ENCODE results near the gene UBE3C. TPM values are rescaled to one million over a fixed set of nuclear protein-coding genes. Genes with fewer than 3 reads are reported as not detected.

UBE3C gene
- total and polyA plus RNA-seq, 8 donors = 13.5 to 162 (median 64.8) TPM

GRCh38 chr7:157293413-157293788 lies 154.7 kb downstream of the UBE3C start:
- intact Hi-C loops (cut with DNase I; ENCODE audit: low total_unique reads) = no loop called here
- Histone ChIP-seq H3K27me3 (peaks cover 0 to 26% (median 0%) of the 10 kb centered on the region in 3 donors), H3K9me3 (no peaks in the 10 kb centered on the region), H3K4me3 (no peak overlapping the region), H3K4me1 (peaks cover 0 to 8% (median 3%) of the 10 kb centered on the region in 4 donors), H3K36me3 (no peaks in the 10 kb centered on the region), H3K27ac (no peak overlapping the region)
- 51 to 81% (median 63%) methylated on average over 13 of the region's 13 CpGs for WGBS, 5 donors
- no peak for DNase-seq
- TF ChIP-seq EP300 (IDR thresholded peaks at IDR 0.05) (no peak), POLR2AphosphoS5 (IDR thresholded peaks at IDR 0.05) (no peak), CTCF (IDR thresholded peaks at IDR 0.05) (no peak), POLR2A (IDR thresholded peaks at IDR 0.05) (no peak)

- DNase-seq = no peak
Measured at GRCh38 chr7:157294773-157295172, 156.0 kb downstream of the UBE3C start.

GRCh38 chr7:157295338-157295737 lies 156.6 kb downstream of the UBE3C start:
- intact Hi-C loops (cut with DNase I; ENCODE audit: low total_unique reads) = no loop called here
- TF ChIP-seq POLR2AphosphoS5 (IDR thresholded peaks at IDR 0.05) (no peak), CTCF (IDR thresholded peaks at IDR 0.05) (no peak)

More at GRCh38 chr7:157294773-157295172, 156.0 kb downstream of the UBE3C start:
- intact Hi-C loops (cut with DNase I; ENCODE audit: low total_unique reads) = no loop called here
- 80 to 94% (median 89%) methylated on average over 12 of the region's 12 CpGs for WGBS, 5 donors
- Histone ChIP-seq H3K9me3 (no peaks in the 10 kb centered on the region), H3K36me3 (no peaks in the 10 kb centered on the region), H3K27ac (no peak overlapping the region), H3K4me1 (peaks cover 0 to 8% (median 3%) of the 10 kb centered on the region in 4 donors), H3K27me3 (peaks cover 0 to 26% (median 0%) of the 10 kb centered on the region in 3 donors), H3K4me3 (no peak overlapping the region)
- TF ChIP-seq POLR2A (IDR thresholded peaks at IDR 0.05) (no peak), POLR2AphosphoS5 (IDR thresholded peaks at IDR 0.05) (no peak), EP300 (IDR thresholded peaks at IDR 0.05) (no peak), CTCF (IDR thresholded peaks at IDR 0.05) (no peak)

GRCh38 chr7:157297185-157297584 lies 158.5 kb downstream of the UBE3C start:
- WGBS, 5 donors = 72 to 81% (median 76%) methylated on average over 13 of the region's 13 CpGs
- peaks cover 0 to 19% (median 0%) of the 10 kb centered on the region in 3 donors for H3K27me3 ChIP-seq
- TF ChIP-seq EP300 (IDR thresholded peaks at IDR 0.05) (no peak), POLR2A (IDR thresholded peaks at IDR 0.05) (no peak), POLR2AphosphoS5 (IDR thresholded peaks at IDR 0.05) (no peak), CTCF (IDR thresholded peaks at IDR 0.05) (no peak)
- H3K9me3 ChIP-seq = no peaks in the 10 kb centered on the region
- no peak overlapping the region for H3K4me3 ChIP-seq
- H3K36me3 ChIP-seq = no peaks in the 10 kb centered on the region
- DNase-seq = no peak
- H3K27ac ChIP-seq = no peak overlapping the region
- peaks cover 0 to 9% (median 4%) of the 10 kb centered on the region in 4 donors for H3K4me1 ChIP-seq
- intact Hi-C loops (cut with DNase I; ENCODE audit: low total_unique reads) = no loop called here

More at GRCh38 chr7:157295338-157295737, 156.6 kb downstream of the UBE3C start:
- no peaks in the 10 kb centered on the region for H3K36me3 ChIP-seq
- H3K9me3 ChIP-seq = no peaks in the 10 kb centered on the region
- peaks cover 0 to 9% (median 4%) of the 10 kb centered on the region in 4 donors for H3K4me1 ChIP-seq
- no peak for DNase-seq
- H3K27ac ChIP-seq = no peak overlapping the region
- peaks cover 0 to 23% (median 0%) of the 10 kb centered on the region in 3 donors for H3K27me3 ChIP-seq
- WGBS, 5 donors = 91 to 93% (median 92%) methylated on average over 12 of the region's 12 CpGs
- no peak overlapping the region for H3K4me3 ChIP-seq
